HL-60 (cell line): ENCODE data around the gene SPDYA.
A peak's percentile ranks its signal among the peaks of the same experiment; 100 is the strongest.

ENCODE experiments used
- DNase-seq, 2 experiments: peaks; one replicate each; pipeline ENCODE4 v3.0.0-alpha.2; 2010 to 2020; ENCODE audit warnings: low read depth in 1 of 2, low spot score in 1 of 2
- H3K27ac ChIP-seq: fragments of 250-450 bp; sonication (Bioruptor Pico); replicated peaks from 2 replicates; pipeline ENCODE4 v1.5.1; 2020; ENCODE audit warnings: mild to moderate bottlenecking, moderate library complexity
- H3K27me3 ChIP-seq: fragments of 250-450 bp; sonication (Bioruptor Pico); 2 replicates; pipeline ENCODE4 v1.5.1; 2021; ENCODE audit warnings: mild to moderate bottlenecking, moderate library complexity; ENCODE audit not compliant: insufficient read depth, poor library complexity, severe bottlenecking
- H3K4me3 ChIP-seq: replicated peaks from 2 replicates; pipeline ENCODE4 v1.5.1; 2011; ENCODE audit warnings: mild to moderate bottlenecking, control low read depth, low read length; ENCODE audit not compliant: insufficient read depth
- CTCF ChIP-seq: IDR thresholded peaks from one replicate; pipeline ENCODE4 v1.5.1; 2011; ENCODE audit warnings: low read length, control low read depth, inconsistent platforms; ENCODE audit not compliant: insufficient read depth
- GABPA ChIP-seq: IDR thresholded peaks from 2 replicates; pipeline ENCODE4 v1.6.1; 2012; ENCODE audit warnings: low read depth
- POLR2AphosphoS5 ChIP-seq: IDR thresholded peaks from 2 replicates; pipeline ENCODE4 v1.6.1; 2012; ENCODE audit warnings: low read depth
- REST ChIP-seq: IDR thresholded peaks from 2 replicates; pipeline ENCODE4 v1.6.1; 2012; ENCODE audit warnings: low read depth; ENCODE audit not compliant: insufficient replicate concordance
- SPI1 ChIP-seq: IDR thresholded peaks from 2 replicates; pipeline ENCODE4 v1.6.1; 2012; ENCODE audit warnings: low read depth, mild to moderate bottlenecking, borderline replicate concordance

The SPDYA gene

GRCh38 chr2:28828382-28828781, 17.7 kb downstream of the SPDYA start:
- TF ChIP-seq CTCF (no peak), REST (no peak), GABPA (no peak), SPI1 (no peak), POLR2AphosphoS5 (no peak)
- DNase-seq: no peak
- no peaks in the 10 kb centered on the region for H3K27me3 ChIP-seq
- H3K27ac ChIP-seq: no peak overlapping the region
- no peak overlapping the region for H3K4me3 ChIP-seq

GRCh38 chr2:28833740-28834470, 23.3 kb downstream of the SPDYA start:
- Histone ChIP-seq H3K27me3 (no peaks in the 10 kb centered on the region), H3K27ac (no peak overlapping the region), H3K4me3 (no peak overlapping the region)
- peak in 1 of 2 experiments; percentile 5 for DNase-seq
- TF ChIP-seq GABPA: no peak
- peak; percentile 36; the same call in 1 of the 2 replicates for TF ChIP-seq SPI1

GRCh38 chr2:28835781-28836180, 25.1 kb downstream of the SPDYA start:
- TF ChIP-seq REST (no peak), POLR2AphosphoS5 (no peak)
- Histone ChIP-seq H3K4me3 (no peak overlapping the region), H3K27ac (no peak overlapping the region), H3K27me3 (no peaks in the 10 kb centered on the region)
- no peak for DNase-seq

- TF ChIP-seq CTCF (no peak), REST (no peak), POLR2AphosphoS5 (no peak), GABPA (no peak)
- Histone ChIP-seq H3K27me3 (no peaks in the 10 kb centered on the region), H3K4me3 (no peak overlapping the region), H3K27ac (no peak overlapping the region)
- DNase-seq: no peak
Measured at GRCh38 chr2:28838971-28839370, 28.3 kb downstream of the SPDYA start.
